ENCODE results near the gene IL1RAPL1.

GRCh38 chrX:28979877-28980276 lies 392.6 kb downstream of the IL1RAPL1 start:
- TF ChIP-seq POLR2AphosphoS5 (IDR thresholded peaks at IDR 0.05): peak; percentile 22
- no peak for TF ChIP-seq EZH2 (IDR thresholded peaks at IDR 0.05; ENCODE audit: borderline replicate concordance, insufficient read depth, low read length, poor library complexity, severe bottlenecking)
- TF ChIP-seq SMC3 (conservative IDR thresholded peaks at IDR 0.05; ENCODE audit: poor library complexity): no peak
- TF ChIP-seq, protein P1, sequence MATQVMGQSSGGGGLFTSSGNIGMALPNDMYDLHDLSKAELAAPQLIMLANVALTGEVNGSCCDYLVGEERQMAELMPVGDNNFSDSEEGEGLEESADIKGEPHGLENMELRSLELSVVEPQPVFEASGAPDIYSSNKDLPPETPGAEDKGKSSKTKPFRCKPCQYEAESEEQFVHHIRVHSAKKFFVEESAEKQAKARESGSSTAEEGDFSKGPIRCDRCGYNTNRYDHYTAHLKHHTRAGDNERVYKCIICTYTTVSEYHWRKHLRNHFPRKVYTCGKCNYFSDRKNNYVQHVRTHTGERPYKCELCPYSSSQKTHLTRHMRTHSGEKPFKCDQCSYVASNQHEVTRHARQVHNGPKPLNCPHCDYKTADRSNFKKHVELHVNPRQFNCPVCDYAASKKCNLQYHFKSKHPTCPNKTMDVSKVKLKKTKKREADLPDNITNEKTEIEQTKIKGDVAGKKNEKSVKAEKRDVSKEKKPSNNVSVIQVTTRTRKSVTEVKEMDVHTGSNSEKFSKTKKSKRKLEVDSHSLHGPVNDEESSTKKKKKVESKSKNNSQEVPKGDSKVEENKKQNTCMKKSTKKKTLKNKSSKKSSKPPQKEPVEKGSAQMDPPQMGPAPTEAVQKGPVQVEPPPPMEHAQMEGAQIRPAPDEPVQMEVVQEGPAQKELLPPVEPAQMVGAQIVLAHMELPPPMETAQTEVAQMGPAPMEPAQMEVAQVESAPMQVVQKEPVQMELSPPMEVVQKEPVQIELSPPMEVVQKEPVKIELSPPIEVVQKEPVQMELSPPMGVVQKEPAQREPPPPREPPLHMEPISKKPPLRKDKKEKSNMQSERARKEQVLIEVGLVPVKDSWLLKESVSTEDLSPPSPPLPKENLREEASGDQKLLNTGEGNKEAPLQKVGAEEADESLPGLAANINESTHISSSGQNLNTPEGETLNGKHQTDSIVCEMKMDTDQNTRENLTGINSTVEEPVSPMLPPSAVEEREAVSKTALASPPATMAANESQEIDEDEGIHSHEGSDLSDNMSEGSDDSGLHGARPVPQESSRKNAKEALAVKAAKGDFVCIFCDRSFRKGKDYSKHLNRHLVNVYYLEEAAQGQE (IDR thresholded peaks at IDR 0.05; ENCODE audit: borderline replicate concordance): no peak
- TF ChIP-seq CTCF (IDR thresholded peaks at IDR 0.05; ENCODE audit: poor library complexity, severe bottlenecking): no peak
- no peak for TF ChIP-seq MXI1 (conservative IDR thresholded peaks at IDR 0.05; ENCODE audit: poor library complexity, severe bottlenecking)
- TF ChIP-seq RAD21 (conservative IDR thresholded peaks at IDR 0.05): no peak
